NCI-H128 (cell line): ENCODE measurements around the gene CAMSAP3.
A peak's percentile ranks its signal among the peaks of the same experiment; 100 is the strongest.
"Not testable (repeated sequence)": the region's sequence is repeated elsewhere in the genome, so short reads cannot be mapped to it uniquely, and the experiment has no call there.

Experiments used
- DNase-seq: peaks from one replicate; lab custom pipeline; 2025; ENCODE audit not compliant: unreplicated experiment; lab: John Stamatoyannopoulos, UW

CAMSAP3 gene

DNA sequence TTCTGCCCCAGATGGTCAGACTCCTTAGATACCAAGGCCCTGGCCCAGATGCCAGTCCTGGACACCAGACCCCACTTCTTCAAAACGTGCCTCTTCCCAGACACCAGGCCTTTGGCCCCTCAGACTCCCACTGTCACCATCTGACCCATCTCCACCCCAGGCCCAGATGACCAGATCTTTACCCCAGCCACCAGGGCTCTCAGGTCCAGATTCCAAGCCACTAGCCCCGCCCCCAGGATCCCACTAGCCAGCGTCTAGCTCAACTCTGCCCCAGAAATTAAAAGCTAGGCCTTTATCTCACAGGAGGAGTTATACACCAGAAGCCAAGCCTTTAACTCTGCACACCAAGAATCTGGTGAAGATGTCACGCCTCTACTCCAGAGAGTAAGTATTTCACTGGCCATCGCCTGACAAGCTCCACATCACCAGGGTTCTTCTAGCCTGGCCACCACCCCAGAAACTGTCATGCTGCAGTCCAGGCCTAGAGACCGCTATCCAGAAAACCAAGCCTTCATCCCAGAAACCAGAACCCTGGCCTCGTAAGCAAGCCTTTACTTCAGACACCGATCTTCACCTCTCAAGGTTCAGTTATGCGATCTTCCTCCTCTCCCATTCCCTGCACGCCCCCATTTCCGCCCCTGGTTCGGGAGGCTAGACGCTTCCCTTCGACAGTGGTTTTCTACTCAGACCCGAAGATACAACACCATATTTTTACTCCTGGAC is 33.1 kb downstream of the CAMSAP3 start:
- no peak for DNase-seq

DNA sequence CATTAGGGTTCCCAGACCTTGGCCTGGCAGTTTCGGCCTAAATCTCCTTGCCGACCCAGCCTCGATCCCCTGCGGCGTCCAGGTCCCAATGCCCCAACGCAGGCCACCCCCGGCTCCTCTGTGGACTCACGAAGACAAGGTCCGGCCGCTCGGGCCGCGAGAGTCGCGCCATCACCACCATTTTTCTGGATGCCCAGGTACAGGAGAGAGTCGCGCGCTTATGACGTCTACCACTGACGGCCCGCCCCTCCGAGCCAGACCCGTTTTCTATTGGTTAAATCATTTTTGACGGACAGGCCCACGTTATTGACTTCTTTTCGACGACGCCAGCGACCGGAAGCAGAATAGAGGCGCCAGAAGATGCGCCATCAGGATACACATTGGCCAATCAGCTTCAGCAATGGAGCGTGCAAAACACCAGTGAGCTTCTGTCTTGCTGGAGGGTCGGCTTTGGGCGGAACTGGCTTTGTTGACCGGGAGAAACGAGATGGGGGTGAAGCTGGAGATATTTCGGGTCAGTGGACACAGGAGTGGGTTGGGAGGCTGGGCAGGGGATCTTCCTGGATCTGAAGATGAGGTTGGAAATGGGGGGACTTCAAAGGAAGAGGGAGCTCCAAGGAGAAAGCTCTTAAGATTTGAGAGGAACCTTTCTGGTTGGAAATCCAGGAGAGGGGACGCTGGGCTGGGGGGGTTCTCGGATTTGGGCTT is 33.8 kb downstream of the CAMSAP3 start, which contains the start of the genes PET100 and XAB2:
Gene PET100, plus strand, starts transcription at position 447 of the 708 bp plus-strand sequence. Its CDS starts 41 bp downstream, at position 488.
Gene XAB2, minus strand, starts transcription at position 199 of the 708 bp plus-strand sequence. Its CDS starts 18 bp downstream, at position 181.
- peak; percentile 96 for DNase-seq

DNA sequence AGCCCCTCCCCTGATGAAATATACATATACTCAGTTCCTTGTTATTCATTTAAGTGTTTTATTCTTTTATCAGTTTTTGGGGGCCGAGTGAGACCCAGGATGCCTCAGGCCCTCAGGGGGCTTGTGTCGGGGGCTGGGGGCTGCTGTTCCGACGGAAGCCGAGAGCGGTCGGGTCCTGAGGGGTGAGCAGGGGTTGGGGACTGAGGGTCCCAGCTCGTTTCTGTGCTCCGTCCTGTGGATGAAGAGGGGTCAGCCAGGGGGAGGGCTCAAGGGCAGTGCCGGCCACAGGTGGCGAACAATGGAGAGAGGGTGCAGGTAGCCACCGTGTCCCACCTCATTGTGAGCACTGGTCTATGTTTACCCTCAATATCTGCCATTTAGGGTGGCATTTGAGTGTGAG is 35.9 kb downstream of the CAMSAP3 start:
- no peak for DNase-seq

DNA sequence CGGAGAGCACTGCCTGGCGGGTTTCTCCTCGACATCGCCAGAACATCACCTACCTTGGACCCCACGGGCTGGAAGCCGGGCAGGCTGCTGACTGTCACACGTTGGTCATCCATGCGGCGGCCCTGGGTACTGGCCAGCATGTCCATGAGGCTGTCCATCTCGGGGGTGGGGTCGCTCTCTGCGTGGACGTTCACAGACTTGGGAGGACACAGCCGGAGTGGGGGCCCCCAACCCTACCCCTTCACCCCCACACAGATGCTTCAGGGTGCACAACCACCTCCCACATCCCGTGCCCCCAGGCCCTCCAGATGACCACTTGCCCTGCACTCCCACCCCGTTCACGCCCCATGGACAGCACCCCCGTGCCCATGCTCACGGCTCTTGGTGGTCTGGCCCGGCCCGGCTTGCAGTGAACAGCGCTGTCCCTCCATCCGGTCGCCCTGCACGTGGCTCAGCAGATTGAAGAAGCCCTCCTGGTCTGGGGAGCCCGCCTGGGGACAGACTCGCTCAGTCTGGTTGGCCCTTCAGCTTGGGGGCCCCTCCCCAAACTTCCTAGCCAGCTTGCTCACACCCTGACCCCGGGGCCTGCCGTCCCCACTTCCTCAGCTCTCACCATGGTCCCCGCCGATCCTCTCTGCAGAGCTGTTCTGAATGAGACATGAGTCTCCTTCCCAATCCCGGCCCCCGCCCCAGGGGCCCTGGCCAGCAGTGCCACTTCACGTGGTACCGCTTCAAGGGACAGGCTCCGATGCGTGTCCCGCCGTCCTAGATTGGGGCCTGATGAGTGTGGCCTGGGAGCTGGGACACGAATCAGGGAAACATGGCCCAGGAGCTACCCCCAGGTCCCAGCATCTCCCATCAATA is 36.9 kb downstream of the CAMSAP3 start:
- DNase-seq: no peak

DNA sequence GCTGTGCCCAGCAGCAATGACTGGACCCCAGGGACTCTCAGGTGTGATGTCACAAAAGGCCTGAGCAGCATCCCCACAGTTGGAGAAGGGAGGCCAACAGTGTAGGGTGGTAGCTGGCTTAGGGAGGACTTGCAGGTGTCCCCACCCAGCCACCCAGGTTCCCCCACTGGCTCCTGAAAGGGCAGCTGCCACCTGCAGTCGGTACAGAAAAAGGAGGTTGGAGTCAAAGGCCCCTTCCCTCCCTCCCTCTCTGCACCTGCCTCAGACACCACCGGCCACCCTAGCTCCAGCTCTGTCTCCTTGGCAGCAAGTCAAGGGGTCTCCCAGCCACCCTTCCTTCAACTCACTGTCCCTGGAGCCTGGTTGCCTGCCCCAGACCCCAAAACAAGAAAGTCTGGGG is 38.0 kb downstream of the CAMSAP3 start, which contains the start of gene PCP2:
Gene PCP2, minus strand, starts transcription at position 22 of the 400 bp plus-strand sequence. CDS start 262 bp downstream, outside the sequence.
- DNase-seq: no peak

DNA sequence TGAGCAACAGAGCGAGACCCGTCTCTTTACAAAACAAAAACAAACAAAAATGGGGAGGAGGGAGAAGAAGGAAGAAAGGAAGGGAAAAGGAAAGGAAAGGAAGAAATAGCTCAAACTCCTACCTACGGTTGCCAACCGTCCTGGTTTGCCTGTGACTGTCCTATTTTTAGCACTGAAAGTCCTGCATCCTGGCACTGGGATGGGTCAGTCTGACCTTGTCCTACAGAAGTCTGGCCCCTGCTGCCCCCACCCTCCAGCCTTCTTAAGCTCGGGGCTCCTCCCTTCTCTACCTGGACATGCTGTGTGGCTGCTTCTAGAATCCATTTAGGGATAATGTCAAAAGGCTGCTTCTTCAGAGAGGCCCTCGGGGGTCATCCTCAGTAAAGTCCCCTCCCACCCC is 40.0 kb downstream of the CAMSAP3 start:
- DNase-seq: no peak

DNA sequence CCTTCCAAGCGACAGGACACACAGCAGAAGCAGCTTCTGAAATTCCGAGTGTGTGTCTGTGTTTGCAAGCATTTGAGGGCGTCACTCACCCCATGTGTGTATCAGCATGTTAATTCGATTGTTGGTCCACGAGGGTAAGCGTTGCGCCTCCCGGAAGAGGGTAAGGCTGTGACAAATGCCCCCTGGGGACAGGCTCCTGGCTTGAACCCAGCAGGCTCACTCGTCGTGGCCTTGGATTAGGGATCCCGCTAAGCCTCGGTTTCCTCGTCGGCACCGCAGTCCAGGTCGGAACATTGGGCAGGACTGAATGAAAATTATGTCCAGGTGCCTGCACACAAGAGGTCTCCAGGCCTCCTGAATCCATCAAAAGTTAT is 40.6 kb downstream of the CAMSAP3 start:
- DNase-seq: no peak

DNA sequence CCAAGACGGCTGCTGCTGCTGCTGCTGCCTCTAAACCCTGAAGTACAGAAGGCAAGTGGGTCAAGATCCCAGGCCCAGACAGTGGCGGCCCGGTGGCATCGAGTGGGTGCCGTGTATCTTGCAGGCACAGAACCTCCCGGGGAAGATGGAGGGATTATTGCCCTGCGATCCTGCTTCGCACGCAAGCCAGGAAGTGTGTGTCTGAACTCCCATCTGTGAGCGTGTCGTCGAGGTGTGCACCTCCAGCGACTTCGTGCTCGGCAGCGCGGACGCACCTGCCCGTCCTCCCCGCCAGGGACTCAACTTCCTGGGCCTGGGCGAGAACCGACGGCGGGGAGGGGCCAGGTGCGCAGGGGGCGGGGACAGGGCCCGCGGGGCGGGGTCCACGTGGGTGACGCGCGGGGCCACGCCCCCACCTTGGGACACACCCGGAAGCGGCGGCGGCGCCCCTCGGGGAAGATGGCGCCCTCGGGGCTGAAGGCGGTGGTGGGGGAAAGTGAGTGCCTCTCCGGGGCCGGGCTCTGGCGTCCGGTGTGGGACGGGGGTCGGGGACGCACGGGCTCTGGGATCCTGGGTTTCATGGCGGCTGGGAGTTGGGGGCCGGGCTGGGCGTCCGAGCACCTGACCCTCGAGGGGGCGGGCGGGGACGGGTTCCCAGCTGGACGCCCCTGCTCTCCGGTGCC is 41.2 kb downstream of the CAMSAP3 start, which contains the start of gene STXBP2:
Gene STXBP2, plus strand, starts transcription at position 420 of the 683 bp plus-strand sequence. Its CDS starts 40 bp downstream, at position 460.
- DNase-seq: peak; percentile 52

DNA sequence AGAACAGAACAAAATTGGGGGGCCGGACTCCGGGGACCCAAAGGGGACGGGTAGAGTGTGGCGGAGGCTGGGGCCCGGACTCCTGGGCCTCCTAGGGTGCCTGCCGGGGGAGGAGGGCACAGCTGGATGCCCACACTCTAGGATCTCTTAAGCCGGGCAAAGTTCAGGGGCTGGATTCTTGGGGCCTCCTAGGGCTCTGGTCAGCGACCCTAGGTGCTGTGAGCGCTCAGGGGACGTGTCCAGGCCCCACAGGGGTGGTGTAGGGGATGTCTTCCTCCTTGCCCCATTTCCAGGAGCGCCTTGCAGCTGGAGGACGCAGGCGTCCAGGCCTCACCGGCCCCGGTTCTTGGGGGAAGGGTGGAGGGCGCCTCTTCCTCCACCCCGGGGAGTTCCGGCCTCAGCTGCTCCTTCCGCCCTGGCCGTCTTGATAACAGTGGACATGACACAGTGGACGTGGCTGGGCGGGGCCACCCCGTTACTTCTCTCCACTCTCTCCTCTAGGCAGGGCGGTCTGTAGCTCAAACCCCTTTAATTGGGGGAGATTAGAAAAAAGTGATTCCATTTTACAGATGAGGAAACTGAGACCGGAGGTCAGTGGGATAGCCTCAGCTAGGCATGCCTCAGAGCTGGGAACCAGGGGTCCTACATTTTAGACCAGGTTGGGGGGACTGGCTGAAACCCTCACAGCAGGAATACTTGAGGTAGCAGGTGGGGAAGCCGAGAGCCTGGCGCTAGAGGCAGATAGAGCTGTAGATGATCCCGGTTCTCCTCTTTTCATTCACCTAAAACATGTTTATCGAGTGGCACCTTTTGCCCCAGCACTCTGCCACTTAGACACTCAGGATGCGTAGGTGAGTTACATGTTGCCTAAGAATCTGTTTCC is 42.0 kb downstream of the CAMSAP3 start:
- no peak for DNase-seq

DNA sequence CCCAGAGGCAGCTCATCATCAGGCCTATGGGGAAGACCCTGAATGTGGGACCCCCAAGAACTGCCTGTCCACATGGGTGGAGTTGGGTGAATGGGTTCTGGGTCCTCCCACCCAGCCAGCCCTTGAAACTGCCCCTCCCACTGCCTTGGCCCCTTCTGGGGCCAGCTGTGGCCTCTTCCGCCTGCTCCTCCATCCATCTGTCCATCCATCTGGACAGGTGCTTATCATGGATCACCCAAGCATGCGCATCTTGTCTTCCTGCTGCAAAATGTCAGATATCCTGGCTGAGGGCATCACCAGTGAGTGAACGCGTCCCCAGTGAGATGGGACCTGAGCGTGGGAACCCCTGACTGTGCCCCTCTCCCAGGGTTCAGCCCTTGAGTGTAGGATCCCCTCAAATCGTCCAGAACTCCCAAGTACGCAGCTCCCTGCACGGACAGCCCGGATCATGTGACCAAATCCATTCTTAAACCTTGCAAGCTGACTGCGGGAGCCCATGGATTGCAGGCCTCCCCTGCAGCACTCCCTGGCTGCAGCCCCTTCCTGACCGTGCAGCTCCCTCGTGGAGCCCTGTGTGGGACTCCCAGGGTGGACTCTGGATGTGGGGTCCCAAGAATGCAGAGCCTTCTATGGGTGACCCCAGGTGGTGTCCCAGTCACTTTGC is 43.3 kb downstream of the CAMSAP3 start:
- no peak for DNase-seq

DNA sequence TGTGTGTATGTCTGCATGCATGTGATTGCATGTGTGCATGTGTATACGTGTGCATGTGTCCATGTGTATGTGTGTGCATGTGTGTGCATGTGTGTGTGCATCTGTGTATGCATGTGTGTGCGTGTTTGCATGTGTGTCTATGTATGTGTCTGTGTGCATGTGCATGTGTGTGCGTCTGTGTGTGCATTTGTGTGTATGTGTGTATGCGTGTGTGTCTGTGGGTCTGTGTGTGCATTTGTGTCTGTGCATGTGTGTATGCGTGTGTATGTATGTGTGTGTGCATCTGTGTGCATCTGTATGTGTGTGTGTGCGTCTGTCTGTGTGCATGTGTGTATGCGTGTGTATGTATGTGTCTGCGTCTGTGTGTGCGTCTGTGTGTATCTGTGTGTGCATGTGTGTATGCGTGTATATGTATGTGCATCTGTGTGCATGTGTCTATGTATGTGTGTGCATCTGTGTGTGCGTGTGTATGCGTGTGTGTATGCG is 44.2 kb downstream of the CAMSAP3 start:
- DNase-seq: no peak

DNA sequence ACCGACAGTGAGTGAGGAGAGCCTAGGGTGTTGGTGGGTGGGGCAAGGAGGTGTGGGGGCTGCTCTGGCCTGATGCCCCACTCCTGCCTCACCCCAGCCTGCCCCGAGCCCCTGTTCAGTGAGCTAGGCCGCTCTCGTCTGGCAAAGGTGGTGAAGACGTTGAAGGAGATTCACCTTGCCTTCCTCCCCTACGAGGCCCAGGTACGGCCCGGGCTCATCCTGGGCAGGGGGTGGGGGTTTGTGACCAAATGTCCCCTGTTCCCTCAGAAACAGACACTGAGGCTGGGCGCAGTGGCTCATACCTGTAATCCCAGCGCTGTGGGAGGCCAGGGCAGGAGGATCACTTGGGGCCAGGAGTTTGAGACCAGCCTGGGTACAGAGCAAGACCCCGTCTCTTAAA is 45.1 kb downstream of the CAMSAP3 start:
- DNase-seq: no peak

DNA sequence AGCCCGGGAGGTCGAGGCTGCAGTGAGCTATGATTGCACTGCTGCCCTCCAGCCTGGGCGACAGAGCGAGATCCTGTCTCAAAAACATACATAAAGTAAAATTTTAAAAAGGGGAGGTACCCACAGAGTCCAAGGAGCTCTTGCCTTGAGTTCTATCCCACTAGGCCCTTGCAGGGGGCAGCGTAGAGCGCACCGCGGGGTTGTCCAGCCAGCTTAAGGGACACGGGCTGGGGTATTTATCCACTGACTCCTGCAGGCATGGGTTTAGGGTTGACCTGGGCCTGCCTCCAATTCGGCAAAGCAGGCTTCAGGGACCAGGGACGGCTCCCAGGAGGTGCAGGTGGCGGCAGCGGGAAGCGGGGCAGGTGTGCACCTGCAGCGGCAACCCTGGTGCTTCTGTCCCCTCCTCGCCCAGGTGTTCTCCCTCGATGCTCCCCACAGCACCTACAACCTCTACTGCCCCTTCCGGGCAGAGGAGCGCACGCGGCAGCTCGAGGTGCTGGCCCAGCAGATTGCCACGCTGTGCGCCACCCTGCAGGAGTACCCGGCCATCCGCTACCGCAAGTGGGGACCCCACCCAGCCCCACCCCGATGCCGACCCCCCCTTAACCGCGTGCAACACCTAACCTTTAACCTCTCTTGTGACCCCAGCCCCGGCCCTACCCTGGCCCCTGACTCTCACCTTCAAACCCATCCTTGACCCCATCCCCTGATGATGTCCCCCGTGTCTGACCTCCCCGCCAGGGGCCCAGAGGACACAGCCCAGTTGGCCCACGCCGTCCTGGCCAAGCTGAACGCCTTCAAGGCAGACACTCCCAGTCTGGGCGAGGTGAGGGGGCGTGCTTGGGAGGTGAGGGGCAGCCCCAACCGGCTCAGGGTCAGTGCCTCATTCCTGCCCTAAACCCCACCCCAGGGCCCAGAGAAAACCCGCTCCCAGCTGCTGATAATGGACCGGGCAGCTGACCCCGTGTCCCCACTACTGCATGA is 45.9 kb downstream of the CAMSAP3 start:
- DNase-seq: no peak

DNA sequence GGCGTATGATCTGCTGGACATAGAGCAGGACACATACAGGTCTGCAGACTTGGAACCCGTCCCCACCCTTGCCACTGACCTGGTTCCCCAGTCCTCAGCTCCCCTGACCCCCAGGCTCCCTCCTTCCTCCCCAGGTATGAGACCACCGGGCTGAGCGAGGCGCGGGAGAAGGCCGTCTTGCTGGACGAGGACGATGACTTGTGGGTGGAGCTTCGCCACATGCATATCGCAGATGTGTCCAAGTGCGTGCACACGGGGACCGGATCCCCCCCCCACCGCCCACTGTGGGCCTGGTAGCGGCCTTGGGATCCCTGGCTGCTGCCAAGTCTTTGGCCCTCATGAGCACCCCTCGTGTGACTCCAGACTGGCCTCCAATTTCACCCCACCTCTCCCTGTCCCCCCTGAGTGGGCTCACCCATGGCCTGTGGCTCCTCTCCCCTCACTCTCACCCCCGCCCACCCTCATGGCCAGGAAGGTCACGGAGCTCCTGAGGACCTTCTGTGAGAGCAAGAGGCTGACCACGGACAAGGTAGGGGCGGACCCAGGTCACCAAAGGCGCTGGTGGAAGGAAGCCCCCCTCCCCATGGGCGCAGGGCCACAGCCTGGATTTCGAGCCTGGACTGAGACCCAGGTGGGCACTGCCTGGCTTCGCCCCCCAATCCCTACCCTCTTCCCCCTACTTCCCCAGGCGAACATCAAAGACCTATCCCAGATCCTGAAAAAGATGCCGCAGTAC is 46.8 kb downstream of the CAMSAP3 start:
- DNase-seq: no peak

DNA sequence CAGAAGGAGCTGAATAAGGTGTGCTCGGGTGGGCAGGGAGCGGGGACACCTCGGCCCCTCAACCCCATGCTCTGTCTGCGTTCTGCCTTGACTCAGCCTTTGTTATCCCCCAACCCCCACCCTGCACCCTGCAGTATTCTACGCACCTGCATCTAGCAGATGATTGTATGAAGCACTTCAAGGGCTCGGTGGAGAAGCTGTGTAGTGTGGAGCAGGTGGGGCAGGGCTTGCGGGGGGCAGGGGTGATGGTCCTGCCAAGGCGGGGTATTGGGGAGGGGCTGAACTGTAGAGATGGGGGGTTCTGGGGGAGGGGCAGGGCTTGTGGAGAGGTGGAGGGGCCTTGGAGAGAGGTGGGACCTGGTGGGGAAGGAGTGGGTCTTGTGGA is 47.4 kb downstream of the CAMSAP3 start:
- DNase-seq: no peak

DNA sequence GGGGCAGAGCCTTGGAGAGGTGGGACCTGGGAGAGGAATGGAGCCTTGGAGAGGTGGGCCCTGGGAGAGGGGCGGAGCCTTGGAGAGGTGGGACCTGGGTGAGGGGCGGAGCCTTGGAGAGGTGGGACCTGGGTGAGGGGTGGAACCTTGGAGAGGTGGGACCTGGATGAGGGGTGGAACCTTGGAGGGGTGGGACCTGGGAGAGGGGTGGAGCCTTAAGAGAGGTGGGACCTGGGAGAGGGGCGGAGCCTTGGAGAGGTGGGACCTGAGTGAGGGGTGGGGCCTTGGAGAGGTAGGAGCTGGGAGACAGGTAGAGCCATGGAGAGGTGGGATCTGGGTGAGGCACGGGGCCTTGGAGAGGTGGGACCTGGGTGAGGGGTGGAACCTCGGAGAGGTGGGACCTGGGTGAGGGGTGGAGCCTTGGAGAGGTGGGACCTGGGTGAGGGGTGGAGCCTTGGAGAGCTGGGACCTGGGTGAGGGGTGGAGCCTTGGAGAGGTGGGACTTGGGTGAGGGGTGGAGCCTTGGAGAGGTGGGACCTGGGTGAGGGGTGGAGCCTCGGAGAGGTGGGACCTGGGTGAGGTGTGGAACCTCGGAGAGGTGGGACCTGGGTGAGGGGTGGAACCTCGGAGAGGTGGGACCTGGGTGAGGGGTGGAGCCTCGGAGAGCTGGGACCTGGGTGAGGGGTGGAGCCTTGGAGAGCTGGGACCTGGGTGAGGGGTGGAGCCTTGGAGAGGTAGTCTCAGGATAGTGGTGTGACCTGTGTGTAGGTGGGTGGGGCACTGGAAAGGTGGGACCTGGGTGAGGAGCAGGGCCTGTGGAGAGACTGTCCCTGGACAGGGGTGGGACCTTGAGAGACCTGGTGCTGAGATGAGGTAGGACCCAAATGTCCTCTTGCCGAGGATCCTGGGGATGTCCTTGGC is 48.2 kb downstream of the CAMSAP3 start:
- not testable (repeated sequence) for DNase-seq
